GM11168 (cell line): ENCODE results near the gene CYFIP1.

Source experiments
- in situ Hi-C: fragments of 300-500 bp; cut with MboI; formaldehyde crosslinking; loops from one replicate; pipeline ENCODE4 v1.12.0; 2022; ENCODE audit warnings: low sequenced_read_pairs; ENCODE audit not compliant: unreplicated experiment

Gene CYFIP1

GRCh38 chr15:22877117-22877516, 103.1 kb downstream of the CYFIP1 start:
- in situ Hi-C loops: no loop called here

GRCh38 chr15:22874966-22875365, 105.2 kb downstream of the CYFIP1 start:
- in situ Hi-C loops: no loop called here

GRCh38 chr15:22874256-22874655, 105.9 kb downstream of the CYFIP1 start:
- in situ Hi-C loops: no loop called here

GRCh38 chr15:22873841-22874240, 106.3 kb downstream of the CYFIP1 start:
- in situ Hi-C loops: no loop called here

- in situ Hi-C loops: no loop called here
These were observed 107.0 kb downstream of the CYFIP1 start for GRCh38 chr15:22872936-22873701.

- in situ Hi-C loops: no loop called here
These were observed 108.6 kb downstream of the CYFIP1 start for GRCh38 chr15:22871481-22872086.

GRCh38 chr15:22870865-22871264, 109.3 kb downstream of the CYFIP1 start:
- in situ Hi-C loops: no loop called here

GRCh38 chr15:22869856-22870255, 110.3 kb downstream of the CYFIP1 start:
- in situ Hi-C loops: no loop called here

- in situ Hi-C loops: no loop called here
These were observed 111.2 kb downstream of the CYFIP1 start for GRCh38 chr15:22868928-22869327.

- in situ Hi-C loops: no loop called here
These were observed 111.7 kb downstream of the CYFIP1 start for GRCh38 chr15:22868495-22868894.

- in situ Hi-C loops: no loop called here
These were observed 112.3 kb downstream of the CYFIP1 start for GRCh38 chr15:22867886-22868285.

- in situ Hi-C loops: no loop called here
These were observed 114.1 kb downstream of the CYFIP1 start for GRCh38 chr15:22866079-22866478.

- in situ Hi-C loops: no loop called here
These were observed 116.8 kb downstream of the CYFIP1 start for GRCh38 chr15:22863356-22863755.

- in situ Hi-C loops: no loop called here
These were observed 119.0 kb downstream of the CYFIP1 start for GRCh38 chr15:22861161-22861560.

- in situ Hi-C loops: no loop called here
These were observed 123.5 kb downstream of the CYFIP1 start for GRCh38 chr15:22856659-22857058.

- in situ Hi-C loops: no loop called here
These were observed 124.4 kb downstream of the CYFIP1 start for GRCh38 chr15:22855791-22856190.

GRCh38 chr15:22851513-22851912, 128.7 kb downstream of the CYFIP1 start:
- in situ Hi-C loops: no loop called here

GRCh38 chr15:22850055-22850454, 130.1 kb downstream of the CYFIP1 start:
- in situ Hi-C loops: no loop called here

- in situ Hi-C loops: no loop called here
These were observed 134.1 kb downstream of the CYFIP1 start for GRCh38 chr15:22846073-22846472.

GRCh38 chr15:22845289-22845900, 134.8 kb downstream of the CYFIP1 start:
- in situ Hi-C loops: no loop called here

- in situ Hi-C loops: no loop called here
These were observed 135.5 kb downstream of the CYFIP1 start for GRCh38 chr15:22844421-22845288.
